ENCODE measurements around the gene STUB1.
A peak's percentile ranks its signal among the peaks of the same experiment; 100 is the strongest.

The STUB1 gene

GRCh38 chr16:644556-644955 lies 35.7 kb upstream of the STUB1 start:
- no peak for DNase-seq

- no peak for DNase-seq
Measured at GRCh38 chr16:645852-646678, 34.1 kb upstream of the STUB1 start.

- DNase-seq, result no peak
Measured at GRCh38 chr16:646679-647172, 33.5 kb upstream of the STUB1 start.

- DNase-seq, result no peak
Measured at GRCh38 chr16:647173-647902, 32.9 kb upstream of the STUB1 start.

GRCh38 chr16:648071-648780 lies 32.0 kb upstream of the STUB1 start:
- peak; percentile 29 for DNase-seq

- DNase-seq, result peak; percentile 92
Measured at GRCh38 chr16:648781-649589, 31.2 kb upstream of the STUB1 start, which contains the start of gene WDR90. Gene WDR90, plus strand, starts transcription at chr16:649365. Its CDS starts 52 bp downstream, at chr16:649417.

GRCh38 chr16:649631-650030 lies 30.6 kb upstream of the STUB1 start:
- peak; percentile 21 for DNase-seq

- no peak for DNase-seq
Measured at GRCh38 chr16:651844-652243, 28.4 kb upstream of the STUB1 start.

- no peak for DNase-seq
Measured at GRCh38 chr16:652454-653305, 27.5 kb upstream of the STUB1 start.

GRCh38 chr16:654034-654433 lies 26.2 kb upstream of the STUB1 start:
- DNase-seq, result no peak

- DNase-seq, result no peak
Measured at GRCh38 chr16:657487-657886, 22.7 kb upstream of the STUB1 start.

GRCh38 chr16:658679-659571 lies 21.3 kb upstream of the STUB1 start:
- no peak for DNase-seq

- DNase-seq, result no peak
Measured at GRCh38 chr16:659618-660017, 20.6 kb upstream of the STUB1 start.

GRCh38 chr16:660132-660458 lies 20.1 kb upstream of the STUB1 start:
- no peak for DNase-seq

- DNase-seq, result peak; percentile 66
Measured at GRCh38 chr16:660459-661183, 19.6 kb upstream of the STUB1 start.

- DNase-seq, result no peak
Measured at GRCh38 chr16:661184-661821, 18.9 kb upstream of the STUB1 start.

- no peak for DNase-seq
Measured at GRCh38 chr16:662095-662494, 18.1 kb upstream of the STUB1 start.

GRCh38 chr16:662597-662996 lies 17.6 kb upstream of the STUB1 start:
- DNase-seq, result no peak

- DNase-seq, result no peak
Measured at GRCh38 chr16:666572-666971, 13.6 kb upstream of the STUB1 start.

All from fibroblast of skin of back (primary cell).